HG03575 (cell line): ENCODE data around the gene PSMD7.
"Not testable (repeated sequence)": the region's sequence is repeated elsewhere in the genome, so short reads cannot be mapped to it uniquely, and the experiment has no call there.

ENCODE experiments used
- ATAC-seq: cut with Tn5 transposase; IDR thresholded peaks from one replicate; pipeline ENCODE4 v1.9.1; 2021; ENCODE audit not compliant: unreplicated experiment, insufficient number of reproducible peaks, low FRiP score; ENCODE audit errors: extremely low read depth

The PSMD7 gene

DNA sequence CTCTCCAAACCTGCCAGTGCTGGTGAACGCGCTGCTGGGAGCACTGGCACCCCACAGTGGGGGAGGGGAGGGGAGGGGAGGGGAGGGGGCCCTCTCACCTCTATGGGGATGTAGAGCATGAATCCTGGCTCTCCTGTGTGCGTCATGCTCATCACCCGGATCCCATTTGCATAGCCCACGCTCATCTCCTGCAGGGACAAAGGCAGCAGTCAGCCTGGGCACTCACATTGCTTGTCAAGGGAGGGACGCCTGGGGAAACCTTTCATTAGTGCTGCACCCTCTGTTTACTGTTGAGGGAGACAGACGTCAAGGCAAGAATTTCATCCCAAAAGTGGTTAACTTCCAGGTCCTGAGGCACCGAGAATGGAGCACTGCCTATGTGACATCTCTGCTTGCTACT is 35.9 kb downstream of the PSMD7 start:
- ATAC-seq = not testable (repeated sequence)

DNA sequence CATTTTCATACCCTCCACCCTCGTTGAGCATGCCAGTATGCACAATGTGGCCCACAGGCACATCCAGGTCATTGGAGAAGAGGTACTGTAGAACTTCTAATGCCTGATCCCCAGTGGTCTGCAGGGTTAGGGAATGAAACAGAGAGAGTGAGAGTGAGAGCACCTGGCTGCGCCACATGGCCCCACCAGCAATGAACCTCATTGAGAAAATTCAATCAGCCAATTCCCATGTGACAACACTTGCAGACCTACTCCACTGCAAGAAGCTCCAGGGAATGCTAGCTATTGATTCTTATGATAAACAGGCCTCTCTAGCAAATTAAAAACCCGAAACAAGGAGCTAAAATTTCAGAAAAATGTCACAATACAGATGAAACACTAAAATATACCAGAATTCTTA is 40.9 kb downstream of the PSMD7 start:
- ATAC-seq = not testable (repeated sequence)

DNA sequence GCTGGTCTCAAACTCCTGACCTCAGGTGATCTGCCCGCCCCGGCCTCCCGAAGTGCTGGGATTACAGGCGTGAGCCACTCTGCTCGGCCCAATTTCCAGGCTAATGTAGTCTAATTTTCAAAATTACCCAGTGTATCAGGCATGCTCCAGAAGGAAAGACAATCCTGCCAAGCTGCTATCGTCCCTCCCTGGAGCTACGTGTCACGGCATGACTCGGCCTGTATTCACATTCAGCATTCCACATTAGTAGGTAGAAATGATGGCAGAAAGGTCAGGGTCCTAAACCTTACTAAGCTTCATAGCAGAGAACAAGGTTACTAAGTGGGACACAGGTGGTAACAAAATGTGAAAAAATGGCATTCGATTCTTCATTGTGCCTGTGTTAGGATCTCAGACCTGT is 42.6 kb downstream of the PSMD7 start:
- ATAC-seq = not testable (repeated sequence)

DNA sequence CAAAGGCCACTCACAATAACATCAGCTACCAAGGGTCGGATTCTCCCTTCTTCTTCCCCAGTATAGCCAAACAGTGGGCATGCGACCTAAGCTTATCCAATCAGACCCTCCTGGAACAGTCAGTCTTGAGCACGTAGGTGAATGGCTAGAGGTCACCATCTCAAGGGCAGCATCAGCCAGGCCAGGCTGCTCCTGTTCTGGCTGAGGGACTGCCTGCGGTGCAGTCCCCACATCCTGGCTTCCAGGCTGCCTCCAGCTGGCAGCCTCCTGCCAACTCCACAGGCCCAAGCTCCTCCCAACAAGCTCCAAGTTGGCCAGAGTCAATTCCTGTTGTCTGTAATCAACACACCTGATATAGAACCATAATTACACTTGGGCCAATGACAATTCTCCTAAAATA is 56.4 kb downstream of the PSMD7 start:
- ATAC-seq = not testable (repeated sequence)
